ENCODE measurements around the gene MMP24OS.
"Not testable (repeated sequence)": the region's sequence is repeated elsewhere in the genome, so short reads cannot be mapped to it uniquely, and the experiment has no call there.

Gene MMP24OS

GRCh38 chr20:35273449-35274171 lies 4.3 kb downstream of the MMP24OS start:
- DNase-seq, result no peak

DNA sequence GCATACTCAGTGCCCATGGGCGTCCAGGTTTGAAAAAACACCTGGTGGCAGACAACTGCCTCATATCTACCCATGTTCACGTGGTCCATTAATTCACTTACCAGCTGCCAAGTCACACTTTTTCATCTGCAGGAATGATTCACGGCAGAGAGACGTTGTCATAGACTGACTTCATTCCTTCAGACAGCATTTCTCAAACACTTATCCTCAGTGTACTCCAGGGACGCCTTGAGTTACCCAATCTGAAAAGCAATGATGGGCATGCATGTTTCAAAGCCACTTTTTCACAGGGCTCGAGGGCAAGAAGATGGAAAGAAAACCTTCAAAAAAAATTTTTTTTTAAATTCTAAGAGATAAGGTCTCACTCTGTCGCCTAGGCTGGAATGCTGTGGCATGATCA lies 6.0 kb downstream of the MMP24OS start:
- DNase-seq, result no peak

DNA sequence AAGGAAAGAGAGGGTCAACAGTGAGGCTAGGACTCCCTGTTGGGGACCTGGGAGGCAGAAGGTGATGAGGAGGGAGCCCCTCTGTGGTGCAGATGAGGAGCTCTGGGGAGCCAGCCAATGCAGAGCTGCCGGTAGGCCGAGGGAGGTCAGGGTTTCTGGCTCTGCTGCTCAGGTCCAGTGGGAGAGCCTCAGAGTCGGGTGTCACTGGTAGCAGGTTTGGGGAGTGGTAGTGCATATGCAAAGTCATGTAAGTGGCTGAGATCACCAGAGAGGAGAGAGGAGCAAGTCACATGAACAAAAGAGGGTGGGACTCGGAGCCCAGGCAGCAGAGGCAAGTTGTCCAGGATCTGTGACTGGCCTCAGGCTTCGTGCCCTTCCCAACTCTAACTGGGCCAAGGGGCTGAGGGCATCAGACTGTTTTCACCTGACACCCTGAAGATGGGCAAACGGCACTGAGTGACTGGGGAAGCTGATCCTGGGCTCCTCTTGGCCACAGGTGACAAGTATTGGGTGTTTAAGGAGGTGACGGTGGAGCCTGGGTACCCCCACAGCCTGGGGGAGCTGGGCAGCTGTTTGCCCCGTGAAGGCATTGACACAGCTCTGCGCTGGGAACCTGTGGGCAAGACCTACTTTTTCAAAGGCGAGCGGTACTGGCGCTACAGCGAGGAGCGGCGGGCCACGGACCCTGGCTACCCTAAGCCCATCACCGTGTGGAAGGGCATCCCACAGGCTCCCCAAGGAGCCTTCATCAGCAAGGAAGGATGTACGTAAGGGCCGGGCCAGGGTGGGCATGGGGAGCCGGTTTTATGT lies 6.6 kb downstream of the MMP24OS start:
- DNase-seq, result no peak

GRCh38 chr20:35270021-35270902 lies 7.7 kb downstream of the MMP24OS start:
- DNase-seq, result no peak

DNA sequence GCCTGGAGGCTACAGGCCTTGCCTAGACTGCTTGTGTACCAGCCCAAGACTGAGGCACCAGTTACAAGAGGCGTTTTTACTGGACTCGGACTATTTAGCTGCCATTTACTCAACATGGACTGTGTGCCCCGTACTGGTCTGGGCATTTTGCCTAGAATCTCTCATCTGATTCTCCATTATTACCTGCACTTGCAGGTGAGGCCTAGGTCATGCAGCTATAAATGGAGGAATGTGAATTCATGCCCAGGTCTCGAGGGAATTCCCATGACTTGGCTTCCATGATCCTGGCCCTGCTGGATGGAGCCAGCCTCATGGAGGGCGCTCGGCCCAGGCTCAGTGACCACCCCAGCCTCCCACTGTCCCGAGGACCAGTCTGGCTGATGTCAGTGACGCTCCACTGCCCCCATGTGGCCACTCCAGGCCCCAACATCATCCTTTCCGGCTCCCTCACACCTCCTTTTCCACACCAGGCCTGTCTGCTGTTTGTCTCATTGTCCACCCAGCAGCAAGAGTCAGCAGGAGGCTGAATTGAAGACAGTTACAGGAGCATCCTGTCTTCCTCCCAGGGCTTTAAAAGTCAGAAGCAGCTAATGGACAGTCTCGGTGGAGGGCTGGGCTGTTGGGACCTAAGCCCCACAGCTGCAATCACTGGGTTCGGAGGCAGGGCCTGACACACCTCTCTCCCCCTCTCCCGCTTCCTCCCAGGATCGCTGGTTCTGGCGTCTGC lies 8.7 kb downstream of the MMP24OS start:
- peak; percentile 11 for DNase-seq

DNA sequence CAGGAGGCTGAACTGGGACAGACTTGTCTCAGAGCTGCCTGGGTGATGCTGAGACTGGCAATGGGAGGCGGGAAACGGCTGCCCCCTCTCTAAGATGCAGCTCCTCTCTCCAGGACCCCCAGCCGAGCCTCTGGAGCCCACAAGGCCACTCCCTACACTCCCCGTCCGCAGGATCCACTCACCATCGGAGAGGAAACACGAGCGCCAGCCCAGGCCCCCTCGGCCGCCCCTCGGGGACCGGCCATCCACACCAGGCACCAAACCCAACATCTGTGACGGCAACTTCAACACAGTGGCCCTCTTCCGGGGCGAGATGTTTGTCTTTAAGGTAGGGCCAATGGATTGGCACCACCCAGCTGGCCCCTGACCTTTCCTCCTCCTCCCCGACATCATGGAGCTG lies 10.8 kb downstream of the MMP24OS start:
- no peak for DNase-seq

- DNase-seq, result no peak
Measured at GRCh38 chr20:35264755-35265154, 13.2 kb downstream of the MMP24OS start.

DNA sequence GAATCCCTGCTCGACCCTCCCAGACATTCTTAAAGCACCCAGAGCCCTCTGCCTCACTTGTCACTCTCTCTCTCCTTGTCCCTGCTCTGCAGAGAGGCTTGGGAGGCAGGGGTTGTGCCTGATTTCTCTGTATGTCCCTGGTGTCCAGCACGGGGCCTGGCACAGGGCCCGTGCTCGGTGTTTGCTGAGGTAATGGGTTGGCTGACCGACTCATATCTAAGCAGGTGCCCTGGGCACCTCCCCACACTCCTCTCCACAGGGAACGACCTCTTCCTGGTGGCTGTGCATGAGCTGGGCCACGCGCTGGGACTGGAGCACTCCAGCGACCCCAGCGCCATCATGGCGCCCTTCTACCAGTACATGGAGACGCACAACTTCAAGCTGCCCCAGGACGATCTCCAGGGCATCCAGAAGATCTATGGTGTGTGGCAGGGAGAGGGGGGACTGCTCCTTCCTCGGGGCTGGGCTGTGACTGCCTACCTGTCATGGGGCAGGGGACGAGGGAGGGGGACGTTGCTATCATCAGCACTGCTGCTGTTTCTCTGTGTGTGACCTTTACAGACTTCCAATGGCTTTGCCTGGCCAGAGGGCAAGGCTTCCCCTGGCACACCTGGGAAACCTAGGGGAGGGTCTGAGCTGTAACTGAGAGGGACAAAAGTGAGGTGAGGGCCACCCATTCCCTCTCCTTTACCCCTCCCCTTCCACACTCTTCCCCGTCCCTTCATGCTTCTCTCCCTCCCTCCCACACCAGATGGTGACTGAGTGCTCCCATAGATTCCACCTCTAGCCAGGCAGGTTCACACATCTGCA lies 14.2 kb downstream of the MMP24OS start:
- DNase-seq, result no peak

- not testable (repeated sequence) for DNase-seq
Measured at GRCh38 chr20:35262731-35263531, 15.0 kb downstream of the MMP24OS start.

GRCh38 chr20:35262321-35262720 lies 15.6 kb downstream of the MMP24OS start:
- not testable (repeated sequence) for DNase-seq

DNA sequence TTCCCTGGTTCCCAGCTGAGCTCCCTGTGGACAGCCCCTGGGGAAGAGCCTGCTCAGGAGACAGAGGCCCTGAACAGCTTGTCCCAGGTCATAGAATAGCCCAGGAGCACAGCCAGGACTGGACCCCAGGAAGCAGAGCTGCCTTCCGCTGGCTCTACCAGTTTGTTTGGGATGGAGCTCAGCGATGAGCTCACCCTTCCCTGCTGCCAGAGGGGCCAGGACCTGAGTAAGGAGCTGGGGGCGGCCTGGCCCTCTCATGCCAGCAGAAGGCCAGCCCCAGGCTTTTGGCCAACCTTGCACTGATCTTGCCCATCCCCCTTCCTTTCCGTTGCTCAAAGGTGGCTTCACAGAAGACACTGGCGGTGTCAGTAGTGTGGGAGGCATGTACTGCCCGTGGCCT lies 17.5 kb downstream of the MMP24OS start:
- no peak for DNase-seq

GRCh38 chr20:35257175-35257909 lies 20.6 kb downstream of the MMP24OS start:
- DNase-seq, result no peak

- DNase-seq, result no peak
Measured at GRCh38 chr20:35254448-35254999, 23.4 kb downstream of the MMP24OS start.

GRCh38 chr20:35253010-35253409 lies 24.9 kb downstream of the MMP24OS start:
- no peak for DNase-seq

- not testable (repeated sequence) for DNase-seq
Measured at GRCh38 chr20:35252598-35252997, 25.3 kb downstream of the MMP24OS start.

- DNase-seq, result no peak
Measured at GRCh38 chr20:35252037-35252461, 25.9 kb downstream of the MMP24OS start.

DNA sequence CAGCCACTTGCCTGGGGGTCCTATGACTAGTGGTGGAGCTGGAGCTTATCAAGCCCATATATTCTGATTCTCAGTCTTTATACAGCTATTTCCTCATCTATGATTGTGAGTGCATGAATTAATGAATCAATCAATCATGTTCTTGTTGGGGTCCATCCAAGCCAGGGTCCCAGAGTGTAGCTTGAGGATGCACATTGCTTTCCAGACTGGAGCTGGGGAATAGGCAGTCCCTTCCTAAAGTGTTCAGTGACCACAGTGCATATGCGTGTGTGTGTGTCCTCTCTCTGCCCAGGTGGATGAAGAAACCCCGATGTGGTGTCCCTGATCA lies 26.3 kb downstream of the MMP24OS start:
- DNase-seq, result no peak

- DNase-seq, result no peak
Measured at GRCh38 chr20:35248641-35249475, 29.1 kb downstream of the MMP24OS start.

- no peak for DNase-seq
Measured at GRCh38 chr20:35246723-35247122, 31.2 kb downstream of the MMP24OS start.

Measured in DMS79 treated with DMSO at 0.1 percent for 48 hours (cell line).